Suprapubic skin (tissue), 4 donors: ENCODE results near the gene PCSK4.

Experiments
- CTCF ChIP-seq, 2 donors: fragments of 200-600 bp in 1 of 2; fragments of 450-650 bp in 1 of 2; sonication (generic) in 1 of 2; IDR thresholded peaks; one replicate each; pipeline ENCODE4 v1.5.1; 2016 to 2019; ENCODE audit warnings: antibody characterized with exemption in 2 of 2, mild to moderate bottlenecking in 1 of 2, moderate library complexity in 1 of 2
- EP300 ChIP-seq: sonication (generic); formaldehyde crosslinking; IDR thresholded peaks from one replicate; pipeline ENCODE4 v1.6.1; 2017; ENCODE audit warnings: antibody characterized with exemption
- POLR2A ChIP-seq, 2 donors: fragments of 450-650 bp; IDR thresholded peaks; one replicate each; pipeline ENCODE4 v1.6.1; 2017; ENCODE audit warnings: antibody characterized with exemption in 2 of 2, mild to moderate bottlenecking in 2 of 2, moderate library complexity in 2 of 2
- POLR2AphosphoS5 ChIP-seq, 3 donors: sonication (generic); formaldehyde crosslinking; IDR thresholded peaks; one replicate each; pipeline ENCODE4 v1.6.1; 2017; ENCODE audit warnings: antibody characterized with exemption in 3 of 3

GRCh38 chr19:1525343-1525742 is 35.2 kb upstream of the PCSK4 start:
- TF ChIP-seq POLR2A (IDR thresholded peaks at IDR 0.05), result no peak
- TF ChIP-seq CTCF (IDR thresholded peaks at IDR 0.05), result no peak
- TF ChIP-seq POLR2AphosphoS5 (IDR thresholded peaks at IDR 0.05), result no peak
- TF ChIP-seq EP300, result no peak
